ENCODE results near the gene ABCG2. TPM values are rescaled to one million over a fixed set of nuclear protein-coding genes. Genes with fewer than 3 reads are reported as not detected.

ABCG2 gene
- polyA plus RNA-seq, 2 of the 4 experiments (the other 2 are of a cell fraction), result 27.9 to 55.3 TPM

GRCh38 chr4:88098993-88099752, 59.3 kb downstream of the ABCG2 start:
- no peak overlapping the region for H3K4me3 ChIP-seq
- FAIRE-seq (no peak), ATAC-seq (no peak), DNase-seq (ENCODE audit: low read depth in 1 of 2, low spot score in 1 of 2) (no peak)
- 95% methylated on average over 4 of the region's 4 CpGs for WGBS (ENCODE audit: missing lambda C conversion rate)
- peaks cover 3% of the 10 kb centered on the region for H3K4me1 ChIP-seq
- no peak overlapping the region for H3K27ac ChIP-seq
- TF ChIP-seq USF2 (IDR thresholded peaks at IDR 0.05) (no peak), CBX8 (IDR thresholded peaks at IDR 0.05) (no peak), BCL3 (IDR thresholded peaks at IDR 0.05) (no peak), RARB (CRISPR knock-in tag; IDR thresholded peaks at IDR 0.05) (no peak), ZC3H11A (IDR thresholded peaks at IDR 0.05) (no peak), TFCP2L1 (CRISPR knock-in tag; IDR thresholded peaks at IDR 0.05) (no peak), KDM5A (IDR thresholded peaks at IDR 0.05) (no peak), HMGXB4 (CRISPR knock-in tag; IDR thresholded peaks at IDR 0.05; ENCODE audit: borderline replicate concordance) (no peak)
- CTCF ChIA-PET, result interaction anchor here (1.2 kb wide), 1 partner anchor 112 kb away, joined by 3 read pairs; no protein-coding TSS in a partner anchor
- no peak overlapping the region for H3K4me2 ChIP-seq
- POLR2A ChIA-PET, result no interaction called here
- H3K9me3 ChIP-seq, result no peaks in the 10 kb centered on the region

GRCh38 chr4:88097781-88098180, 60.7 kb downstream of the ABCG2 start:
- H3K9me3 ChIP-seq, result no peaks in the 10 kb centered on the region
- H3K4me3 ChIP-seq, result no peak overlapping the region
- no peak for TF ChIP-seq KDM5A (IDR thresholded peaks at IDR 0.05)
- no peak for TF ChIP-seq ATOH8 (CRISPR knock-in tag; IDR thresholded peaks at IDR 0.05; ENCODE audit: low read depth)
- no peak for TF ChIP-seq BHLHE40 (IDR thresholded peaks at IDR 0.05; ENCODE audit: low read depth, low read length)
- no peak for TF ChIP-seq EP300 (IDR thresholded peaks at IDR 0.05)
- TF ChIP-seq BCL3 (IDR thresholded peaks at IDR 0.05), result no peak
- TF ChIP-seq ELK1 (IDR thresholded peaks at IDR 0.05; ENCODE audit: low read depth, low read length), result no peak
- no peak for TF ChIP-seq FOSL2 (IDR thresholded peaks at IDR 0.05)
- TF ChIP-seq FOSL2 (CRISPR knock-in tag; IDR thresholded peaks at IDR 0.05), result no peak
- no peak for TF ChIP-seq GATA3 (IDR thresholded peaks at IDR 0.05; ENCODE audit: borderline replicate concordance)
- no peak for TF ChIP-seq SMC3 (IDR thresholded peaks at IDR 0.05)
- H3K4me1 ChIP-seq, result no peaks in the 10 kb centered on the region
- ATAC-seq, result no peak
- WGBS (ENCODE audit: missing lambda C conversion rate), result 67% methylated on average over 3 of the region's 3 CpGs
- ChIA-PET CTCF (no interaction called here), POLR2A (no interaction called here)
- FAIRE-seq, result no peak
- no peak for DNase-seq (ENCODE audit: low read depth in 1 of 2, low spot score in 1 of 2)
- no peak overlapping the region for H3K27ac ChIP-seq
- no peak overlapping the region for H3K4me2 ChIP-seq

Measured in A549 (cell line).